ENCODE measurements around the gene TSEN15. TPM values are rescaled to one million over a fixed set of nuclear protein-coding genes. Genes with fewer than 3 reads are reported as not detected.

The TSEN15 gene
- total RNA-seq, 1 donor from 2014 or later = 19.6 TPM

DNA sequence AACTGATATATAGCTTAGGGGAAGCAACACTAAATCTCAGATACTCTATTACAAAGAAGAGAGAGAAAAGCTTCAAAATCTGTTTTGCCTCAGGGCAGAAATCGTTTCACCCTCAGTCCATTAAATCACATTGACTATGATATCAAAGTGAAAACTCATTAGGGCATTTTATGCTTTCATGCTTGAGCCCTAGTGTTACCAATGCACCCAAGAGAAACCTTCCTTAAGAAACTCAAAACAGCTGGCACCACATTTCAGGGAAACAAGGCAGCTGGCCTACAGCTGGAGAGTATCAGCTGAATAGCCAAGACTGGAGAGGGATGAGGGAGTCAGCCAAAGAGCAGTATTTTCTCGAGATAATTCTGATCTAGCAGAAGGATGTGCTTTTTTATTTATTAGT is 28.9 kb upstream of the TSEN15 start:
- no peaks in the 10 kb centered on the region for H3K4me1 Mint-ChIP-seq (ENCODE audit: unreplicated experiment)
- no peak overlapping the region for H3K27ac Mint-ChIP-seq (ENCODE audit: unreplicated experiment)
- DNase-seq (ENCODE audit: low spot score) = no peak
- no peaks in the 10 kb centered on the region for H3K9me3 Mint-ChIP-seq (ENCODE audit: unreplicated experiment)
- H3K36me3 Mint-ChIP-seq (ENCODE audit: low read depth, unreplicated experiment) = no peaks in the 10 kb centered on the region
- H3K27me3 Mint-ChIP-seq (ENCODE audit: unreplicated experiment) = no peaks in the 10 kb centered on the region
- TF ChIP-seq, protein P1, sequence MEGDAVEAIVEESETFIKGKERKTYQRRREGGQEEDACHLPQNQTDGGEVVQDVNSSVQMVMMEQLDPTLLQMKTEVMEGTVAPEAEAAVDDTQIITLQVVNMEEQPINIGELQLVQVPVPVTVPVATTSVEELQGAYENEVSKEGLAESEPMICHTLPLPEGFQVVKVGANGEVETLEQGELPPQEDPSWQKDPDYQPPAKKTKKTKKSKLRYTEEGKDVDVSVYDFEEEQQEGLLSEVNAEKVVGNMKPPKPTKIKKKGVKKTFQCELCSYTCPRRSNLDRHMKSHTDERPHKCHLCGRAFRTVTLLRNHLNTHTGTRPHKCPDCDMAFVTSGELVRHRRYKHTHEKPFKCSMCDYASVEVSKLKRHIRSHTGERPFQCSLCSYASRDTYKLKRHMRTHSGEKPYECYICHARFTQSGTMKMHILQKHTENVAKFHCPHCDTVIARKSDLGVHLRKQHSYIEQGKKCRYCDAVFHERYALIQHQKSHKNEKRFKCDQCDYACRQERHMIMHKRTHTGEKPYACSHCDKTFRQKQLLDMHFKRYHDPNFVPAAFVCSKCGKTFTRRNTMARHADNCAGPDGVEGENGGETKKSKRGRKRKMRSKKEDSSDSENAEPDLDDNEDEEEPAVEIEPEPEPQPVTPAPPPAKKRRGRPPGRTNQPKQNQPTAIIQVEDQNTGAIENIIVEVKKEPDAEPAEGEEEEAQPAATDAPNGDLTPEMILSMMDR (IDR thresholded peaks at IDR 0.05; ENCODE audit: unreplicated experiment) = no peak
- no peak overlapping the region for H3K4me3 Mint-ChIP-seq (ENCODE audit: unreplicated experiment)

DNA sequence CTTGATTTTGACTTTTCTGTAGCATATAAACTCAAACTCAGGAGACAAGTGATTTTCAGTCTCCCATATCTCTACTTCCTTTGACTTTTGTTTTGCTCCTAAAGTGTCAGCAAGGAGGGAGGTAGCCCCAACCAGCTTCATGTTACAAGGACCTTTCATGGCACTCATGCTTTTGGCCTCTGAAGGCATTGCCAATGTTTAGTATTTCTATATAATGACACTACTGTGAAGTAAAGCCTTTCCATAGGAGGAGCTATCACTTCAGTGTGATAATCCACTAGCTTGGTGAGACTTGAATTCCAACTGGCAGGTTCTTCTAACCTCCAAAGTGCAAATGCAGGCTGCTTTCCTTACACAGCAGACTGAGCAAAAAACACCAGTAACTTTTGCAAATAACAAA is 28.4 kb upstream of the TSEN15 start:
- H3K9me3 Mint-ChIP-seq (ENCODE audit: unreplicated experiment) = no peaks in the 10 kb centered on the region
- H3K4me3 Mint-ChIP-seq (ENCODE audit: unreplicated experiment) = no peak overlapping the region
- no peak overlapping the region for H3K27ac Mint-ChIP-seq (ENCODE audit: unreplicated experiment)
- DNase-seq (ENCODE audit: low spot score) = no peak
- no peaks in the 10 kb centered on the region for H3K27me3 Mint-ChIP-seq (ENCODE audit: unreplicated experiment)
- TF ChIP-seq, protein P1 (IDR thresholded peaks at IDR 0.05; ENCODE audit: unreplicated experiment) = no peak
- no peaks in the 10 kb centered on the region for H3K4me1 Mint-ChIP-seq (ENCODE audit: unreplicated experiment)
- no peaks in the 10 kb centered on the region for H3K36me3 Mint-ChIP-seq (ENCODE audit: low read depth, unreplicated experiment)

DNA sequence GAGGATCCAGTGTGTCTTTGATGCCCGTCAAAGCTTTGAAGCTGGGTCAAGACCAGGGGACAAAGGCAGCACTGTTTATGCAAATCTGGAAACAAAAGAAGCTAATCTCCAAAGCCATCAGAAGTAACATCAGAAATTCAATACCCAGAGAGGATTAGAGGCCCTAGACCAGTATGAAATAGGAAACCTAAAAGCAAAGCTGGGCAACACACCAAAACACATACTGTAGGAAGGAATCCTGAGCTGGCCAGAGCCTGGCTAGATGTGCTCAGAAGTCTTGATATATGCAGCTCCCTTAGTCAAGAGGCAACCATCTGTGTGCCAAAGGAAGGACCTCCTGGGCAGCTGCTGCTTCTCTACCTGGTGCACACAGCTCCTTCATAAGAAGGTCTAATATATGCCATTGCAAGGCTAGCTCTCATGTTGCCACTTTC is 26.3 kb upstream of the TSEN15 start:
- no peaks in the 10 kb centered on the region for H3K4me1 Mint-ChIP-seq (ENCODE audit: unreplicated experiment)
- no peaks in the 10 kb centered on the region for H3K27me3 Mint-ChIP-seq (ENCODE audit: unreplicated experiment)

DNA sequence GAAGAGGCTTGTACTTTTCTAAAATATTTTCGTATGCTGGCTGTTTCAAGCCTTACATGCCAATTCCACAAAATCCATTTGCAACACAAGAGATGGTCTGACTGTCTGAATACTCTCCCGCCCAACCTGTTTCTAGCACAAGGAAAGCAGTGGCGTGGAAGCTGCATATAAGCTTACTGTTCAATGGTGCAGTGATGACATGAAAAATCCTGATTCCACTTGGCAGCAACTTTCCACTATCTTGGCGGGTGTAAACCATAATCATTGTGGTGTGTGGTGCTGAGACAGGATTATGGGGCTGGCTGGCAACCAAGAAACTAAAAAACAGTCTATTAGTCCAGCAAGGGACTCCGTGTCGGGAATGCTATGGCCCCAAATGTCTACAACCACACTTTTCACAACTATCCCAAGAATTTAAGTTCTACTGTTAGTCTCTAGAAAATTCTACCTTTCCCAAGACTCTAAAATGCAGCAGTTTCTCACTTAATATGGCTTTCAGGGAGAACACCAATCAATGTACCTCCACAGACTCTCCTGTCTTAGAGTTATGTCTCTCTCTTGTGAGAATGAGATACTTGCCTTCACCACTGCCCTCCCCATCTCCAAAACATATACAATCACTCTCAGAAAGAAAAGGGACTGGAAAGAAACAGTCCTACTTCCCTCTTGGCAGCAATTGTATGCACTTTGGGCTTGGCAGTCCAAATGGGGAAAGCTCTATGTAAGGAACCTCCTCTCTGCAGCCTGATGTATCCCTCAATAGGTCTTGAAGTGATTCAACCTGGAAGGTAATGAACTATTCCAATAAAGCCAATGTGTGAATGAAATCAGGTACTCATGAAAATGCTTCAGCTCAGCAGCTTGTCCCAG is 23.5 kb upstream of the TSEN15 start:
- TF ChIP-seq, protein P1 (IDR thresholded peaks at IDR 0.05; ENCODE audit: unreplicated experiment) = no peak
- DNase-seq (ENCODE audit: low spot score) = no peak
- Mint-ChIP-seq H3K27me3 (ENCODE audit: unreplicated experiment) (peaks cover 2% of the 10 kb centered on the region), H3K4me1 (ENCODE audit: unreplicated experiment) (no peaks in the 10 kb centered on the region), H3K27ac (ENCODE audit: unreplicated experiment) (no peak overlapping the region), H3K36me3 (ENCODE audit: low read depth, unreplicated experiment) (no peaks in the 10 kb centered on the region), H3K4me3 (ENCODE audit: unreplicated experiment) (no peak overlapping the region), H3K9me3 (ENCODE audit: unreplicated experiment) (no peaks in the 10 kb centered on the region)

More for the DNA sequence above, 26.3 kb upstream of the TSEN15 start:
- no peaks in the 10 kb centered on the region for H3K9me3 Mint-ChIP-seq (ENCODE audit: unreplicated experiment)
- no peak overlapping the region for H3K27ac Mint-ChIP-seq (ENCODE audit: unreplicated experiment)
- TF ChIP-seq, protein P1 (IDR thresholded peaks at IDR 0.05; ENCODE audit: unreplicated experiment) = no peak
- DNase-seq (ENCODE audit: low spot score) = no peak
- no peaks in the 10 kb centered on the region for H3K36me3 Mint-ChIP-seq (ENCODE audit: low read depth, unreplicated experiment)
- no peak overlapping the region for H3K4me3 Mint-ChIP-seq (ENCODE audit: unreplicated experiment)
